ENCODE data around the gene CPEB3.

DNA sequence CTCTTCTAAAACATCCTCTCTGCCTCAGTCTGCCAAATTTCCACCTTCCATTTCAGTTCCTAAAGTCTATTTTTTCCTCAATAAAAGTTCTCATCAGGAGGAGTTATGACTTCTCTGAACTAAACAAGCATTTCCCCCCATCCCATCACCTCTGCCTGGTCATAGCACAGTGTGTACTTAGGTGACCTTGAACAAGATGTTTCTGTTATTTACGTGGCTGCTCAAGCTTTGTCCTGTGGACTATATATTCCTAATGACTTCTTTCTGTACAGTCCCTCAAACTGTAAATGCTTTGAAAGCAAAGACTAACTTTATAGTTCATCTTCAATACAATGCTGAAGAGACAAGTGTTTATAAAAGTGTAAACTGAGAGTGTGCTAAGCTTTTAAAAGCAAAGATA is 166.9 kb downstream of the CPEB3 start:
- TF ChIP-seq, protein P1, sequence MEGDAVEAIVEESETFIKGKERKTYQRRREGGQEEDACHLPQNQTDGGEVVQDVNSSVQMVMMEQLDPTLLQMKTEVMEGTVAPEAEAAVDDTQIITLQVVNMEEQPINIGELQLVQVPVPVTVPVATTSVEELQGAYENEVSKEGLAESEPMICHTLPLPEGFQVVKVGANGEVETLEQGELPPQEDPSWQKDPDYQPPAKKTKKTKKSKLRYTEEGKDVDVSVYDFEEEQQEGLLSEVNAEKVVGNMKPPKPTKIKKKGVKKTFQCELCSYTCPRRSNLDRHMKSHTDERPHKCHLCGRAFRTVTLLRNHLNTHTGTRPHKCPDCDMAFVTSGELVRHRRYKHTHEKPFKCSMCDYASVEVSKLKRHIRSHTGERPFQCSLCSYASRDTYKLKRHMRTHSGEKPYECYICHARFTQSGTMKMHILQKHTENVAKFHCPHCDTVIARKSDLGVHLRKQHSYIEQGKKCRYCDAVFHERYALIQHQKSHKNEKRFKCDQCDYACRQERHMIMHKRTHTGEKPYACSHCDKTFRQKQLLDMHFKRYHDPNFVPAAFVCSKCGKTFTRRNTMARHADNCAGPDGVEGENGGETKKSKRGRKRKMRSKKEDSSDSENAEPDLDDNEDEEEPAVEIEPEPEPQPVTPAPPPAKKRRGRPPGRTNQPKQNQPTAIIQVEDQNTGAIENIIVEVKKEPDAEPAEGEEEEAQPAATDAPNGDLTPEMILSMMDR (IDR thresholded peaks at IDR 0.05), result no peak
- TF ChIP-seq ZFX (IDR thresholded peaks at IDR 0.05; ENCODE audit: borderline replicate concordance), result no peak
